Measurements from ENCODE around the gene PIK3C2G. TPM values are rescaled to one million over a fixed set of nuclear protein-coding genes. Genes with fewer than 3 reads are reported as not detected.

PIK3C2G gene
- total RNA-seq, 2 experiments from 2014 or later, result not detected

DNA sequence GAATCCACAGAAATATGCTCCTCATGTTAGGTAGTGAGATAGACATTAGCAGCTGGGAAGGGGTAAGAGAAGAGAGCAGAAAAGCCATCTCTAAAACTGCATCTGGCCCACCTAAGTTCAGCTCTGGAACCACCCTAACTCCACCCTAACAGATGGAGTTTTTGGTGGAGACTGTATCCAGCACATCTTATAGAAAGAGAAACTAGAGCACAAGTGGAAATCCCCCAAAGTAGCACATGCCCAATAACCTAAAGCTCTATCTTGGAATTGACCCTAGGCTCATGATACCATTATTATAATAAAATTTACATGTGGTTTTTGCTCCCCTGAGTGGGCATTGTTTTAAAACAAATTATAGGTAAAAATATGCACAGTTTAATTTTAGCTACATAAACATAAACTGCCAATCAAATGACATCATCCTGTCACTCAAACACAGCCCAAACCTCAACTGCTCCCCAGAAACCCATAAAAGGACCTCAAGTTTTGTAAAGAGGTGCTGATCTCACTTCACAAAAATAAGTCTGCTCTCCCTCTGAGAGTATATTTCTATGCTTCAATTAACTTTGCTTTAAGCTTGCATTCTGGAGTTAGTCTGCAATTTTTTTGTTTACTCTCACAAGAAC lies 206.4 kb downstream of the PIK3C2G start:
- H3K4me3 ChIP-seq (ENCODE audit: low read depth, low read length, poor library complexity, severe bottlenecking), result no peak overlapping the region
- no peak overlapping the region for H3K4me2 ChIP-seq (ENCODE audit: low read length)
- no peaks in the 10 kb centered on the region for H3K4me1 ChIP-seq (ENCODE audit: insufficient read depth, low read length, poor library complexity, severe bottlenecking)
- POLR2A ChIA-PET, result interaction anchor here (1.5 kb wide), 1 partner anchor 12 kb away, joined by 3 read pairs; no protein-coding TSS in a partner anchor
- CTCF ChIA-PET (ENCODE audit: unreplicated experiment), result no interaction called here
- H3K9me3 ChIP-seq (ENCODE audit: low read length), result no peaks in the 10 kb centered on the region
- no peak for DNase-seq (ENCODE audit: low spot score)
- H2AFZ ChIP-seq (ENCODE audit: low read length), result no peak overlapping the region
- BruUV-seq (replicated peaks), result no TSS peak
- no peaks in the 10 kb centered on the region for H4K20me1 ChIP-seq (ENCODE audit: insufficient read depth, low read length)
- no peak overlapping the region for H3K27ac ChIP-seq (ENCODE audit: low read depth, low read length, poor library complexity, severe bottlenecking)
- no peaks in the 10 kb centered on the region for H3K79me2 ChIP-seq (ENCODE audit: insufficient read depth, low read depth, low read length)
- TF ChIP-seq, protein P1, sequence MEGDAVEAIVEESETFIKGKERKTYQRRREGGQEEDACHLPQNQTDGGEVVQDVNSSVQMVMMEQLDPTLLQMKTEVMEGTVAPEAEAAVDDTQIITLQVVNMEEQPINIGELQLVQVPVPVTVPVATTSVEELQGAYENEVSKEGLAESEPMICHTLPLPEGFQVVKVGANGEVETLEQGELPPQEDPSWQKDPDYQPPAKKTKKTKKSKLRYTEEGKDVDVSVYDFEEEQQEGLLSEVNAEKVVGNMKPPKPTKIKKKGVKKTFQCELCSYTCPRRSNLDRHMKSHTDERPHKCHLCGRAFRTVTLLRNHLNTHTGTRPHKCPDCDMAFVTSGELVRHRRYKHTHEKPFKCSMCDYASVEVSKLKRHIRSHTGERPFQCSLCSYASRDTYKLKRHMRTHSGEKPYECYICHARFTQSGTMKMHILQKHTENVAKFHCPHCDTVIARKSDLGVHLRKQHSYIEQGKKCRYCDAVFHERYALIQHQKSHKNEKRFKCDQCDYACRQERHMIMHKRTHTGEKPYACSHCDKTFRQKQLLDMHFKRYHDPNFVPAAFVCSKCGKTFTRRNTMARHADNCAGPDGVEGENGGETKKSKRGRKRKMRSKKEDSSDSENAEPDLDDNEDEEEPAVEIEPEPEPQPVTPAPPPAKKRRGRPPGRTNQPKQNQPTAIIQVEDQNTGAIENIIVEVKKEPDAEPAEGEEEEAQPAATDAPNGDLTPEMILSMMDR (conservative IDR thresholded peaks at IDR 0.05; ENCODE audit: low read length), result no peak
- no peak for TF ChIP-seq EZH2phosphoT487 (IDR thresholded peaks at IDR 0.05; ENCODE audit: borderline replicate concordance, low read depth, low read length)
- intact Hi-C loops (cut with micrococcal nuclease; ENCODE audit: unreplicated experiment), result no loop called here
- no peaks in the 10 kb centered on the region for H3K36me3 ChIP-seq (ENCODE audit: insufficient read depth, low read length)
- no peaks in the 10 kb centered on the region for H3K9me2 ChIP-seq (ENCODE audit: insufficient read depth, low read length)

DNA sequence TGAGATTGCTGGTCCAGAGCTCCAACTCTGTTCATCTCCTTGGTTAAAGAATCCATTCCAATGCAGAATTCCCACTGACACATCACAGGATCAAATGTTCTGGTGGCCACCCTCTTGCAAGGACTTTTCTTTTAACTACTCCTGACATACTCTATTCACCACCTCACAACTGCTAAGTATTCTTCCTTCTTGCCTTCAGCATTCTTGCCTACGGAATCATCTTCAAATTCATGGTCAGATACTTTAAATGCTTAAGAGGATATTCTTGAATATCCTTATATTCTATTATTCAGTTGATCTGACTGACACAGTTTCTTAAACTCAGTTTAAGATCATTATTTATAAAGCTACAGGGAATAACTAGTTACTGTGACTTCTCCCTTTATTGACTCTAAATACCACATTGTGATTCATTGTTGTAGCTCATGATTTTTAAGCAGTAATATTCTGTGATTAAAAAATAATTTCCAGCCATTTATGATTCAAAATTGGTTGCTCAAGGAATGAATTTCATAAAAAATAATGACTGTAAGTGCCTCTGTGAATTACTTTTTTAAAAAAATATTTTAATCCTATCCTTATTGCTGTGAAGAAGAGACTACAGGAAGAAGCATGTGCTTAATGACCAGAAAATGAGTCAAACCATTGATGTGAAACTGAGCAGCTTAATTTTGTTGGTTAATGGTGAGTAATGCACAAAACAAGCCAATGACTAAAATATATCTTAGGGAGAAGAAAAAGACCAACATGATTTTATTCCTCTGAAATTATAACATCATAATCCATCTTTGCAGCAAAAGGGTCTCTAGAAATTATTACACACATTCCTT lies 207.1 kb downstream of the PIK3C2G start:
- Histone ChIP-seq H2AFZ (ENCODE audit: low read length) (no peak overlapping the region), H3K4me3 (ENCODE audit: low read depth, low read length, poor library complexity, severe bottlenecking) (no peak overlapping the region), H3K4me2 (ENCODE audit: low read length) (no peak overlapping the region), H3K27ac (ENCODE audit: low read depth, low read length, poor library complexity, severe bottlenecking) (no peak overlapping the region), H3K36me3 (ENCODE audit: insufficient read depth, low read length) (no peaks in the 10 kb centered on the region), H3K79me2 (ENCODE audit: insufficient read depth, low read depth, low read length) (no peaks in the 10 kb centered on the region), H3K4me1 (ENCODE audit: insufficient read depth, low read length, poor library complexity, severe bottlenecking) (no peaks in the 10 kb centered on the region), H4K20me1 (ENCODE audit: insufficient read depth, low read length) (no peaks in the 10 kb centered on the region), H3K9me3 (ENCODE audit: low read length) (no peaks in the 10 kb centered on the region), H3K9me2 (ENCODE audit: insufficient read depth, low read length) (no peaks in the 10 kb centered on the region)
- DNase-seq (ENCODE audit: low spot score), result no peak
- no peak for TF ChIP-seq EZH2phosphoT487 (IDR thresholded peaks at IDR 0.05; ENCODE audit: borderline replicate concordance, low read depth, low read length)
- TF ChIP-seq, protein P1 (conservative IDR thresholded peaks at IDR 0.05; ENCODE audit: low read length), result no peak
- POLR2A ChIA-PET, result interaction anchor here (0.7 kb wide), 1 partner anchor 626 kb away, joined by 3 read pairs; no protein-coding TSS in a partner anchor
- CTCF ChIA-PET (ENCODE audit: unreplicated experiment), result no interaction called here
- BruUV-seq (replicated peaks), result no TSS peak
- intact Hi-C loops (cut with micrococcal nuclease; ENCODE audit: unreplicated experiment), result no loop called here

DNA sequence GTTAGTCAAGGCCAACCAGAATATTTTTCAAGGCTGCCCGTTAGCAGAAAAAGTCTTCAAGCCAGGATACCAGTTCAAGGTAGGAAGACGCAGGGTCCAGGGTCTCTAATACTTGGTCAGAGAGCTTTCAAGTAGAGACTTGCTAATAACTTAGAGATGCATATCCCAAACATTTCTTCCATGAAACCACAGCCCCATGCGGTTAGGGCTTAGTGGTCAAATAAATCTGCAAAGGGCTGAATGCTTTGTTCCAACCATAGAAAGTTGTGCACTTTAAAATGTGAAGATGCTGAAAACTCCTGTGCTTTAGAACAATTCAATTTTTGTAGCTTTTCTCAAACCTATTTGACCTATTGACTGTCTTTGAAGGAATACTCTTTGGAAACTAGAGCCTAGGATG lies 208.9 kb downstream of the PIK3C2G start:
- CTCF ChIA-PET (ENCODE audit: unreplicated experiment), result no interaction called here
- no peak overlapping the region for H3K4me3 ChIP-seq (ENCODE audit: low read depth, low read length, poor library complexity, severe bottlenecking)
- TF ChIP-seq, protein P1 (conservative IDR thresholded peaks at IDR 0.05; ENCODE audit: low read length), result no peak
- TF ChIP-seq EZH2phosphoT487 (IDR thresholded peaks at IDR 0.05; ENCODE audit: borderline replicate concordance, low read depth, low read length), result no peak

More for the DNA sequence above, 208.9 kb downstream of the PIK3C2G start:
- no peak for DNase-seq (ENCODE audit: low spot score)
- BruUV-seq (replicated peaks), result no TSS peak
- Histone ChIP-seq H3K4me1 (ENCODE audit: insufficient read depth, low read length, poor library complexity, severe bottlenecking) (no peaks in the 10 kb centered on the region), H3K36me3 (ENCODE audit: insufficient read depth, low read length) (no peaks in the 10 kb centered on the region), H2AFZ (ENCODE audit: low read length) (no peak overlapping the region), H3K9me3 (ENCODE audit: low read length) (no peaks in the 10 kb centered on the region), H4K20me1 (ENCODE audit: insufficient read depth, low read length) (no peaks in the 10 kb centered on the region), H3K79me2 (ENCODE audit: insufficient read depth, low read depth, low read length) (no peaks in the 10 kb centered on the region), H3K27ac (ENCODE audit: low read depth, low read length, poor library complexity, severe bottlenecking) (no peak overlapping the region), H3K4me2 (ENCODE audit: low read length) (no peak overlapping the region), H3K9me2 (ENCODE audit: insufficient read depth, low read length) (no peaks in the 10 kb centered on the region)
- intact Hi-C loops (cut with micrococcal nuclease; ENCODE audit: unreplicated experiment), result no loop called here
- POLR2A ChIA-PET, result no interaction called here
